Ectodermal cell (in vitro differentiated cells): ENCODE measurements around the gene PALM2AKAP2. TPM values are rescaled to one million over a fixed set of nuclear protein-coding genes. Genes with fewer than 3 reads are reported as not detected.

ENCODE experiments used
- H3K27ac ChIP-seq: 2 replicates; pipeline ENCODE4 v1.7.0; 2013; ENCODE audit warnings: mild to moderate bottlenecking, low read depth, low read length; ENCODE audit not compliant: insufficient read depth, poor library complexity, severe bottlenecking
- H3K27me3 ChIP-seq: 2 replicates; pipeline ENCODE4 v1.7.0; 2013; ENCODE audit warnings: mild to moderate bottlenecking, low read length; ENCODE audit not compliant: insufficient read depth, control insufficient read depth, poor library complexity, severe bottlenecking
- H3K36me3 ChIP-seq: one replicate; pipeline ENCODE4 v1.7.0; 2013; ENCODE audit warnings: low read length; ENCODE audit not compliant: control insufficient read depth, insufficient read depth
- H3K4me1 ChIP-seq: one replicate; pipeline ENCODE4 v1.7.0; 2013; ENCODE audit warnings: low read length; ENCODE audit not compliant: control insufficient read depth, insufficient read depth
- H3K4me3 ChIP-seq: 2 replicates; pipeline ENCODE4 v1.7.0; 2013; ENCODE audit warnings: low read depth, low read length, control low read depth; ENCODE audit not compliant: insufficient read depth
- H3K9me3 ChIP-seq: 2 replicates; pipeline ENCODE4 v1.7.0; 2013; ENCODE audit warnings: mild to moderate bottlenecking, low read length, moderate library complexity; ENCODE audit not compliant: control insufficient read depth
- WGBS, 2 experiments: methylation state at CpG; one replicate each; pipeline ENCODE4 v1.1.7; 2013; ENCODE audit warnings: missing lambda C conversion rate in 2 of 2; 5-methylcytosine and 5-hydroxymethylcytosine counted together
- polyA plus RNA-seq, 4 experiments: library from polyadenylated mRNA; stranded (reverse); fragments of 50-300 nt; gene quantifications; one replicate each; pipeline ENCODE4 v1.2.3, GENCODE V29; 2013

PALM2AKAP2 gene
- polyA plus RNA-seq (2013, experiment 1 of 4): 22.3 TPM
- polyA plus RNA-seq (2013, experiment 2 of 4): 17.0 TPM
- polyA plus RNA-seq (2013, experiment 3 of 4): 13.1 TPM
- polyA plus RNA-seq (2013, experiment 4 of 4): 14.1 TPM

- Histone ChIP-seq H3K4me3 (peak within 1 kb of the TSS; percentile 70), H3K27me3 (peaks cover 7% of the 10 kb centered on the region), H3K9me3 (no peaks in the 10 kb centered on the region), H3K4me1 (peaks cover 8% of the 10 kb centered on the region), H3K36me3 (no peaks in the 10 kb centered on the region), H3K27ac (peak within 1 kb of the TSS; percentile 37)
- 1% methylated on average over 85 of the region's 85 CpGs for WGBS, 2 experiments
These were observed at the start of gene PALM2AKAP2 for GRCh38 chr9:109779711-109780452. Gene PALM2AKAP2 (plus strand): TSS chr9:109780198. CDS start chr9:109780489, 291 bp downstream.

DNA sequence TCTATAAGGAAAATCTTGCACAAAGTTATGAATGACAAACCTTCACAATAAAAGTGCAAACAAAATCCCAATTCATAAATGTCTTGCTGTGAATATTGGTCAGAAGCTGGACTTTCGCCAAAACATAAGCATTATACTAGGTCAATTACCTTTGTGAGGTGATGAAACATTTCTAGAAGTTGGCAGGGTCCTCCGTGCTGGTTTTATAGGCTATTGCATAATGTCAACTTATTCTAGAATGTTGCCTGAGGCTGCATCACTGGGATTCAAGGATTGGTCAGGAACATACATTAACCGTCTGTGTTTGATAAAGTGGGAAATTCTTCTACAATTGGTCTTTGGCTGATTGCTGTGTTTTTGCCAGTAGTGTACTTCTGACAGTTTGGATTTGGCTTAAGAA is 49.8 kb upstream of the PALM2AKAP2 start:
- WGBS, 2 experiments: 93 to 95% methylated on average over 3 of the region's 3 CpGs

DNA sequence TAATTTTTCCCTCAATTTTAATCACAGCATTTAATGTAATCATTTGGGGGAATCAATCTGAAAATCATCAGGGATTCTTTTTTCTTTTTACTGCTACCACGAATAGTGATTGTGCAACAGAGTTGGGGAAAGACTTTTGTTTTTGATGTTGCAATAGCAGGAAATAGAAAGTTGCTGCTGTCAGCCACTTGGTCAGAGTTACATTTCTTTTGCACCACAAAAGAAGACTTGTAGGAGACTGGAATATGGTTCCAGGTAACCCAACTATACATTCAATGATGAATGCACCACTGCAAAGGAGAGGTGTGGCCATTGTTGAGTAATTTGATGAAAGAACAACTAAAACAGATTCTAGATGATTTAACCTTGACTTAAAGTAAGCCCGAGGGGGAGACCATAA is 46.3 kb upstream of the PALM2AKAP2 start:
- no peak overlapping the region for H3K4me3 ChIP-seq
- 92 to 98% methylated on average over 2 of the region's 2 CpGs for WGBS, 2 experiments
- H3K27ac ChIP-seq: no peak overlapping the region
- H3K4me1 ChIP-seq: no peaks in the 10 kb centered on the region
- H3K9me3 ChIP-seq: no peaks in the 10 kb centered on the region
- H3K36me3 ChIP-seq: no peaks in the 10 kb centered on the region
- no peaks in the 10 kb centered on the region for H3K27me3 ChIP-seq

More for the DNA sequence above, 49.8 kb upstream of the PALM2AKAP2 start:
- H3K4me1 ChIP-seq: no peaks in the 10 kb centered on the region
- H3K9me3 ChIP-seq: no peaks in the 10 kb centered on the region
- H3K27me3 ChIP-seq: no peaks in the 10 kb centered on the region
- no peak overlapping the region for H3K27ac ChIP-seq
- H3K4me3 ChIP-seq: no peak overlapping the region
- no peaks in the 10 kb centered on the region for H3K36me3 ChIP-seq

DNA sequence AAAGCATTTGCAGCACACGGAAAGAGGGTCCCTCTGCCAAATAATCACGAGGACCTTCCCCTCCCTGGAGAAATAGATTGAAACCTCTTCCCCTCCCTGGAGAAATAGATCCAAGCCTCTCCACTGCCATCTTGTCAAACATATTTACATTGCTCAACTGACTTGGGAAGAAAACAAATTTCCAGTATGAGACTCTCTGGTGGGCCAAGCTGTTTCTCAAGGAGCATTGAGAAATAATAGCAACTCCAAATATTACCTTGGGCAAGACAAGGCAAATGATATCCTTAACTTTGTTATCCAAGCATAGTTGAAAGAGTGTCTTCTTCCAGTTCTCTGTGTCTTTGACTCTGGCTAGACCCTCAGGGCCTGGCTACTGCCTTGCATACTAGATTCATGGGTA is 45.2 kb upstream of the PALM2AKAP2 start:
- 72 to 78% methylated on average over 2 of the region's 2 CpGs for WGBS, 2 experiments
- H3K4me1 ChIP-seq: no peaks in the 10 kb centered on the region
- no peaks in the 10 kb centered on the region for H3K27me3 ChIP-seq
- H3K4me3 ChIP-seq: no peak overlapping the region
- no peaks in the 10 kb centered on the region for H3K36me3 ChIP-seq
- H3K9me3 ChIP-seq: no peaks in the 10 kb centered on the region
- H3K27ac ChIP-seq: no peak overlapping the region

- H3K4me1 ChIP-seq: no peaks in the 10 kb centered on the region
- H3K36me3 ChIP-seq: no peaks in the 10 kb centered on the region
- H3K27ac ChIP-seq: no peak overlapping the region
- H3K9me3 ChIP-seq: no peaks in the 10 kb centered on the region
- no peaks in the 10 kb centered on the region for H3K27me3 ChIP-seq
- H3K4me3 ChIP-seq: no peak overlapping the region
- 88 to 97% methylated on average over 2 to 4 of the region's 6 CpGs for WGBS, 2 experiments
These were observed 44.2 kb upstream of the PALM2AKAP2 start for GRCh38 chr9:109735801-109736200.

DNA sequence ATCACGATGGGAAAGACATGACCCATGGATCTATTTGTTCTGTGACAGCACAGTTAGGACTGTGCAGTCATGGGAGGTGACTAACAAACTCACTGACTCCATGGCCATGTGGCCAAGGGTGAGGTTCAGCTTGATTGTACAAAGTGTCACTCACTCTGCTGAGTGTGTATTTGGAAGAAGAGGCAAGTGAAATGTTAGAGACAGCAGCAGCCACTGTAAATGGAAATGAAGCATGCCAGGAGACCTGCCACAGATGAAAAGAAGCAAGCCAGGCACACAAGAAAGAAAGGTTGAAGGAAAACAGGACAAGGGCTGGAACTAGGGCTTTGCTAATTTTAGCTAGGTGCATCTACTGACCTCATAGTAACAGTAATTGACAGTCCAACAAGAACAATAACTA is 42.7 kb upstream of the PALM2AKAP2 start:
- no peak overlapping the region for H3K27ac ChIP-seq
- WGBS, 2 experiments: 94 to 95% methylated on average over 1 of the region's 1 CpG
- H3K36me3 ChIP-seq: no peaks in the 10 kb centered on the region
- no peaks in the 10 kb centered on the region for H3K27me3 ChIP-seq
- no peak overlapping the region for H3K4me3 ChIP-seq
- peaks cover 2% of the 10 kb centered on the region for H3K4me1 ChIP-seq
- H3K9me3 ChIP-seq: no peaks in the 10 kb centered on the region

DNA sequence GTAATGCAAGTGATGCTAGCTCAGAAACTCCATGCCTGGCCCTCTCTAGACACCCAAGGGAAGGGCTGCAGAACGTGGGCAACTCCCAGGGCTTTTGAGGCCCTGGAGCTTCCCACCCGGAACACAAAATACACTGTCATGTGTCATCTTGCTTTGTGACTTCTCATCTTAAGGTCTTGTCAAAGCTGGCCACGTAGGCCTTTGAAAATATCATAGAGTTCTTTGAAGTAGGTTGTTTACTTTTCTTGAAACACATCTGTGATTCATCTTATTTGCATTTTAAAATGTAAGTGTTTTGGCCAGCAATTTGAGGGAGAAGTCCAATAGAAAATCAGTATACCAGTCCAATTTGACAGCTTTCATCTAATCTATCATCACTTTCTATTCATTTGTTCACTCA is 40.2 kb upstream of the PALM2AKAP2 start:
- no peaks in the 10 kb centered on the region for H3K9me3 ChIP-seq
- H3K4me3 ChIP-seq: no peak overlapping the region
- no peak overlapping the region for H3K27ac ChIP-seq
- WGBS, 2 experiments: 89 to 98% methylated on average over 2 to 3 of the region's 3 CpGs
- no peaks in the 10 kb centered on the region for H3K36me3 ChIP-seq
- H3K4me1 ChIP-seq: peaks cover 17% of the 10 kb centered on the region
- H3K27me3 ChIP-seq: no peaks in the 10 kb centered on the region

GRCh38 chr9:109742776-109743348 is 37.1 kb upstream of the PALM2AKAP2 start:
- H3K9me3 ChIP-seq: no peaks in the 10 kb centered on the region
- peaks cover 28% of the 10 kb centered on the region for H3K4me1 ChIP-seq
- no peak overlapping the region for H3K4me3 ChIP-seq
- H3K36me3 ChIP-seq: no peaks in the 10 kb centered on the region
- WGBS, 2 experiments: 70 to 75% methylated on average over 2 of the region's 2 CpGs
- no peak overlapping the region for H3K27ac ChIP-seq
- H3K27me3 ChIP-seq: no peaks in the 10 kb centered on the region

GRCh38 chr9:109743696-109744095 is 36.3 kb upstream of the PALM2AKAP2 start:
- Histone ChIP-seq H3K4me3 (no peak overlapping the region), H3K9me3 (no peaks in the 10 kb centered on the region), H3K27ac (no peak overlapping the region), H3K36me3 (no peaks in the 10 kb centered on the region), H3K27me3 (no peaks in the 10 kb centered on the region), H3K4me1 (peaks cover 28% of the 10 kb centered on the region)
- 81 to 84% methylated on average over 2 of the region's 2 CpGs for WGBS, 2 experiments

GRCh38 chr9:109745335-109746283 is 34.4 kb upstream of the PALM2AKAP2 start:
- Histone ChIP-seq H3K4me3 (no peak overlapping the region), H3K4me1 (peaks cover 30% of the 10 kb centered on the region), H3K27me3 (no peaks in the 10 kb centered on the region), H3K36me3 (no peaks in the 10 kb centered on the region), H3K27ac (no peak overlapping the region), H3K9me3 (no peaks in the 10 kb centered on the region)
- 52 to 59% methylated on average over 8 to 9 of the region's 11 CpGs for WGBS, 2 experiments
